H1 (cell line): Measurements from ENCODE around the gene GRIK4. TPM values are rescaled to one million over a fixed set of nuclear protein-coding genes. Genes with fewer than 3 reads are reported as not detected.

Source experiments
- CHD7 ChIP-seq: fragments of 300-600 bp; sonication (generic); IDR thresholded peaks from 2 replicates; pipeline ENCODE4 v1.7.1; 2012; ENCODE audit warnings: low read length, moderate library complexity, mild to moderate bottlenecking, inconsistent platforms; ENCODE audit not compliant: insufficient replicate concordance
- FOSL1 ChIP-seq: IDR thresholded peaks from 2 replicates; pipeline ENCODE4 v1.6.1; 2011; ENCODE audit warnings: mild to moderate bottlenecking, low read depth, low read length, moderate library complexity; ENCODE audit not compliant: insufficient read depth
- polyA plus RNA-seq, 7 experiments: library from polyadenylated mRNA; depleted of rRNA in 3 of 7; stranded (reverse) in 5 of 7; unstranded in 2 of 7; fragments of >200 nt in 5 of 7; fragments of 200-250 nt in 2 of 7; gene quantifications; 1 replicate in 5 of 7; 2 replicates in 1 of 7; 4 replicates in 1 of 7; pipeline versions ENCODE4 v1.2.1 to v1.2.3, GENCODE V29; 2011 to 2013; ENCODE audit warnings: missing spikeins in 2 of 7, mixed read lengths in 2 of 7
- total RNA-seq: library from RNA; stranded (reverse); fragmentation: NEBNext Ultra II Directional; extraction: Animal tissue kit (Norgen Biotek cat#: 25700); gene quantifications from 2 replicates; pipeline ENCODE4 v1.2.1, GENCODE V29; 2021

Gene GRIK4
- total and polyA plus RNA-seq, 2 of the 8 experiments (the other 6 are each of a cell fraction or from before 2014, with no cell fraction given) = 1.2 to 2.9 TPM

DNA sequence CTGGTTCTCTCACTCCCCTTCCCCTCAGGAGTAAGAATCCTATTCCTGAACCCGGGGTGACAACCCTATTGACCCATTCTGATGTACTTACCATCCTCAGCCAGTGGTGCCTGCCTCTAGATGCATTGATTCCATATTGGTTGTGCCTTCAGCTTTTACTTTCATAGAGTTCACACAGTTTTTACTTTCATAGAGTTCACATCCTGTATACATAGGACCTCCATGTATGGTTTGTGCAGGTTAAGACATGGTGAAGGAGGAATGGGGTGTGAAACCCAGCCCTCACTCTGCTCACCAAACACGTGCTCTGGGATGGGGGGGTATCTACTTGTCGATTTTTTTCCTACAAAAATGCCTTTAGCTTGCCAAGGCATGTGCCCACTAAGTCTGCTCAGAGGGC is 406.7 kb downstream of the GRIK4 start (continued):
- TF ChIP-seq CHD7 (no peak), FOSL1 (no peak)
